ENCODE results near the gene ZNF444.

The ZNF444 gene

DNA sequence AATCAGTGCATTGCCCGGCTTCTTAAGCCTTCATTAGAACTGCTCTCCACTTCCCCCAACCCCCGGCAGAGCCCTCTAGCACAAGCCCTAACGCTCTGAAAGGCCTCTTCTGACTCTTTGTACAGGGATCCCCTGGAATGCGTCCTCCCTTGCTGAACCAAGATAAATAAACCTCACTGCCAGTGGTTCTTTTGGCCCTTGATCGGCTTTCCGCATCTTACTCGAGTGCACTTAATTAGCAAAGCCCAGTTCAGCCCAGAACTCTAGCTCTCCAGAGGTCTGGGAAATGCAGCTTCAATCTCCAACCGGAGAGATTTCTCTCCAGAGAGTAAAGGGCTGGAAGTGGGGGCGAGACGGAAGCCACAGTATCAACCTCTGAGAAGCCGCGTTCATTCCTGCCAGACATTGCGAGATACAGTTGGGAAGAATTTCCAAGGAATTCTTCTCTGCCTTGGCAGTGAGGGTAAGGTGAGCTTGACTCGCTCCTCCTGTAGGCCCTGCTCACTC, 8.7 kb upstream of the ZNF444 start:
- TF ChIP-seq, protein P1, sequence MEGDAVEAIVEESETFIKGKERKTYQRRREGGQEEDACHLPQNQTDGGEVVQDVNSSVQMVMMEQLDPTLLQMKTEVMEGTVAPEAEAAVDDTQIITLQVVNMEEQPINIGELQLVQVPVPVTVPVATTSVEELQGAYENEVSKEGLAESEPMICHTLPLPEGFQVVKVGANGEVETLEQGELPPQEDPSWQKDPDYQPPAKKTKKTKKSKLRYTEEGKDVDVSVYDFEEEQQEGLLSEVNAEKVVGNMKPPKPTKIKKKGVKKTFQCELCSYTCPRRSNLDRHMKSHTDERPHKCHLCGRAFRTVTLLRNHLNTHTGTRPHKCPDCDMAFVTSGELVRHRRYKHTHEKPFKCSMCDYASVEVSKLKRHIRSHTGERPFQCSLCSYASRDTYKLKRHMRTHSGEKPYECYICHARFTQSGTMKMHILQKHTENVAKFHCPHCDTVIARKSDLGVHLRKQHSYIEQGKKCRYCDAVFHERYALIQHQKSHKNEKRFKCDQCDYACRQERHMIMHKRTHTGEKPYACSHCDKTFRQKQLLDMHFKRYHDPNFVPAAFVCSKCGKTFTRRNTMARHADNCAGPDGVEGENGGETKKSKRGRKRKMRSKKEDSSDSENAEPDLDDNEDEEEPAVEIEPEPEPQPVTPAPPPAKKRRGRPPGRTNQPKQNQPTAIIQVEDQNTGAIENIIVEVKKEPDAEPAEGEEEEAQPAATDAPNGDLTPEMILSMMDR (IDR thresholded peaks at IDR 0.05; ENCODE audit: control insufficient read depth, insufficient read depth, low read depth, low read length, missing control alignments) = no peak
- no peak overlapping the region for H3K4me3 ChIP-seq (ENCODE audit: control insufficient read depth, low read depth, low read length)

DNA sequence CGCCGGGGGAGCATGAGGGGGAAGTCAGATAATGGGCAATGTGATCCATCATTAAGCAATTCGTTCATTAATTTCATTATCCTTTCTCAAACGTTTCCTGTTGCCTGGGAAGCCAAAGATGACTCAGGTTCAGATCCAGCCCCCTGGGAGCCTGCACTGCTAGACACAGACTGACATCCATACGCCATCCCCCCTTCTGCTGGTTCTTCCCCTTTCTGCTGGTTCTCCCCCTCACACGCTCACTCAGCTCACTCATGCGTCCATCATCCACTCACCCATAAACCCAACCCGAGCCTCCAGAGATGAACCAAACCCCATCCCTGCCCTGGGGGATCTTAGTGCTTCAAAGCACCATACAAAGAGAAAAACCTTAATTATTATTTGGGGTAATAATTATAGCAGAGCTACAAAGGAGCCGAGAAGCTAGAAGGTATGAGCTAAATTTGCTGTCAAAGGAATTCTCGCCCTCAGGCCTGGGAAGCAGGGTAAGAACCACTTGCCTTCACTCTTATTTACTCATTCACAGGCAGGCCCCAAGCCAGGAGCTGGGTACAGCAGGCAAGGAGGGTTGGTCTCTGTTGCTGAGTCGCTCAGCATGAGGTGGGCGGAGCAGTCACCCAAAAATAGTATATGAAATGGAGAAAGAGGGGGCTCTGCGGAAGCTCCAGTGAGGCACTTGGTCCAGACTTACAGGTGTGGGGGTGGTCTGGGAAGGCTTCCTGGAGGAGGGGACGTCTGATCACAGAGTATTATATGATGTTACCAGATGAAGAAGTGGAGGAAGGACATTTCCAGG, 7.0 kb upstream of the ZNF444 start:
- DNase-seq (ENCODE audit: low read depth) = no peak
- H3K4me3 ChIP-seq (ENCODE audit: control insufficient read depth, low read depth, low read length) = no peak overlapping the region
- TF ChIP-seq, protein P1 (IDR thresholded peaks at IDR 0.05; ENCODE audit: control insufficient read depth, insufficient read depth, low read depth, low read length, missing control alignments) = no peak

More for the DNA sequence above, 8.7 kb upstream of the ZNF444 start:
- DNase-seq (ENCODE audit: low read depth) = peak; percentile 16

DNA sequence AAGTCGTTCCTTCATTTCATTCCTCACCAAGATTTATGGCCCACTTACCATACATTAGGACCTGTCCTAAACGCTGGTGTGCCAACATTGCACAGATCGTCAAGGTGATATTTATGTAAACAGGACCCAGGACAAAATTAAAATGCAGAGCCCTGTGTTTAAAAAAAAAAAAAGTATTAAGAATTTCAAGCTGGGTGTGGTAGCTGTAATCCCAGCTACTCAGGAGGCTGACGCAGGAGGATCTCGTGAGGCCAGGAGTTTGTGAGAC, 6.5 kb upstream of the ZNF444 start:
- DNase-seq (ENCODE audit: low read depth) = no peak
- H3K4me3 ChIP-seq (ENCODE audit: control insufficient read depth, low read depth, low read length) = no peak overlapping the region
- TF ChIP-seq, protein P1 (IDR thresholded peaks at IDR 0.05; ENCODE audit: control insufficient read depth, insufficient read depth, low read depth, low read length, missing control alignments) = no peak

DNA sequence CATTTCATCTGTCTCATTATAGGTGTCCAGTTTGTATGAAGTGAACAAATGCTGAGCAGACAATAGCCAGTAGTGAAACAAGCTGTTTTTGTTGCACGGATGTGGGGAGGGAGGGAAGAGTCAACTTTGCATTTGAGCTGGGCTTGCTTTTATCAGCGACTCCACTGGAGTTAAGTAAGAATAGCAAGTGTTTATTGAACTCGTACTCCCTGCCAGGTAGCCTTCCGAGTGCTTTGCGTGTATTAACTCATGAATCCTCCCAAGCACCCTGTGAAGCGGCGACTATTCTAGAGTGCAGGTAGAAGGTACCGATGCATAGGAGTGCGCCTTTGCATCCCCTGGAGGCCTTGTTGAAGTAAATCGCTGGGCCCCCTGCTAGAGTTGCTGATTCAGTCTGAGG, 4.7 kb upstream of the ZNF444 start:
- no peak for DNase-seq (ENCODE audit: low read depth)
- no peak overlapping the region for H3K4me3 ChIP-seq (ENCODE audit: control insufficient read depth, low read depth, low read length)
- TF ChIP-seq, protein P1 (IDR thresholded peaks at IDR 0.05; ENCODE audit: control insufficient read depth, insufficient read depth, low read depth, low read length, missing control alignments) = no peak

DNA sequence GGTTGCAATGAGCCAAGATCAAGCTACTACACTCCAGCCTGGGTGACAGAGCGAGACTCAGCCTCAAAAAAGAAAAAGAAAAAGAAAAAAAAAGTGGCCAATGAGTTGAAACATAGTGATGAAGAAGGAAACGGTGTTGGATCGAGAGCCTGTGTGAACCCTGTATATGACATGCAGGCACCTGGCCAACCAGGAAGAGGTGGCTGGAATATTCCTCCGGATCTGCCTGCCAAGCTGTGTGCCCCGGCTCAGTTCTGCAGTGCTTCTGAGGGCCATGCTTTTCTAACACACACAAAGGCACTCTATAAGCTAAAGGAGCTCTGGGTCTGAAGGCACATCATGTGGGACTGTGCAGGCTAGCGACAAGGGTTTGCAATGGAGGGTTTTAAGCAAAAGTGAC, 3.7 kb upstream of the ZNF444 start:
- no peak overlapping the region for H3K4me3 ChIP-seq (ENCODE audit: control insufficient read depth, low read depth, low read length)
- TF ChIP-seq, protein P1 (IDR thresholded peaks at IDR 0.05; ENCODE audit: control insufficient read depth, insufficient read depth, low read depth, low read length, missing control alignments) = no peak
- no peak for DNase-seq (ENCODE audit: low read depth)

DNA sequence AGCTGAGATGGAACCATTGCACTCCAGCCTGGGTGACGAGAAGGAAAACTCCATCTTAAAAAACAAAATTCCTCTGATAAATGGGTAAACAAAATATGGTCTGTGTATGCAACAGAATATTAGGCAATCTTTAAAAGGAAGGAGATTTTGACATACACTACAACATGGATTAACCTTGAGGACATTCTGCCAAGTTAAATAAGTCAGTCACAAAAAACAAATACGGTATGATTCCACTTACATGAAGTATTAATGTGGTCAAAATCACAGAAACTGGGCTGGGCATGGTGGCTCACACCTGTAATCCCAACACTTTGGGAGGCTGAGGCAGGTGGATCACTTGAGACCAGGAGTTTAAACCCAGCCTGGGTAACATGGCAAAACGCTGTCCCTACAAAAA, 3.0 kb upstream of the ZNF444 start:
- no peak for DNase-seq (ENCODE audit: low read depth)

More for the DNA sequence above, 3.0 kb upstream of the ZNF444 start:
- TF ChIP-seq, protein P1 (IDR thresholded peaks at IDR 0.05; ENCODE audit: control insufficient read depth, insufficient read depth, low read depth, low read length, missing control alignments) = no peak
- H3K4me3 ChIP-seq (ENCODE audit: control insufficient read depth, low read depth, low read length) = no peak overlapping the region

Measured in AG09309 (cell line).